Measurements from ENCODE around the gene MAN2B1.
"Not testable (repeated sequence)": the region's sequence is repeated elsewhere in the genome, so short reads cannot be mapped to it uniquely, and the experiment has no call there.

MAN2B1 gene

GRCh38 chr19:12687496-12688196 lies 21.1 kb upstream of the MAN2B1 start, which contains the start of gene GNG14:
Gene GNG14, plus strand, starts transcription at chr19:12687998. Its CDS starts 51 bp downstream, at chr19:12688049.
- DNase-seq: no peak

- DNase-seq: no peak
Observed at GRCh38 chr19:12685831-12686230, 19.3 kb upstream of the MAN2B1 start.

- peak; percentile 96 for DNase-seq
Observed at GRCh38 chr19:12681074-12681987, 14.8 kb upstream of the MAN2B1 start, which contains the start of gene DHPS. Gene DHPS, minus strand, starts transcription at chr19:12681880. Its CDS starts 114 bp downstream, at chr19:12681766.

GRCh38 chr19:12680034-12680433 lies 13.5 kb upstream of the MAN2B1 start:
- no peak for DNase-seq

- not testable (repeated sequence) for DNase-seq
Observed at GRCh38 chr19:12678039-12678438, 11.5 kb upstream of the MAN2B1 start.

- DNase-seq: no peak
Observed at GRCh38 chr19:12676928-12677327, 10.4 kb upstream of the MAN2B1 start.

GRCh38 chr19:12676384-12676792 lies 9.8 kb upstream of the MAN2B1 start:
- peak; percentile 45 for DNase-seq

- DNase-seq: no peak
Observed at GRCh38 chr19:12675940-12676339, 9.4 kb upstream of the MAN2B1 start.

GRCh38 chr19:12675399-12675798 lies 8.9 kb upstream of the MAN2B1 start:
- DNase-seq: no peak

- DNase-seq: no peak
Observed at GRCh38 chr19:12672744-12673143, 6.2 kb upstream of the MAN2B1 start.

GRCh38 chr19:12670159-12670928 lies 3.8 kb upstream of the MAN2B1 start:
- no peak for DNase-seq

GRCh38 chr19:12669270-12670158 lies 3.0 kb upstream of the MAN2B1 start:
- peak; percentile 54 for DNase-seq

- no peak for DNase-seq
Observed at GRCh38 chr19:12668932-12669269, 2.4 kb upstream of the MAN2B1 start.

- DNase-seq: no peak
Observed at GRCh38 chr19:12668346-12668745, 1.8 kb upstream of the MAN2B1 start.

GRCh38 chr19:12667731-12668302 lies 1.3 kb upstream of the MAN2B1 start:
- DNase-seq: no peak

- no peak for DNase-seq
Observed at GRCh38 chr19:12665671-12666264, 774 bp downstream of the MAN2B1 start.

- DNase-seq: no peak
Observed at GRCh38 chr19:12665281-12665573, 1.3 kb downstream of the MAN2B1 start.

- no peak for DNase-seq
Observed at GRCh38 chr19:12664406-12665280, 1.9 kb downstream of the MAN2B1 start.

- no peak for DNase-seq
Observed at GRCh38 chr19:12660980-12661379, 5.6 kb downstream of the MAN2B1 start.

- DNase-seq: no peak
Observed at GRCh38 chr19:12657966-12658365, 8.6 kb downstream of the MAN2B1 start.
